K562 (cell line): ENCODE measurements around the gene MYB. TPM values are rescaled to one million over a fixed set of nuclear protein-coding genes. Genes with fewer than 3 reads are reported as not detected.

ENCODE experiments used
- CHCHD3 ChIP-seq: fragments of 250-450 bp; sonication (Bioruptor Pico); IDR thresholded peaks from 2 replicates; pipeline ENCODE4 v2.1.2; 2022; ENCODE audit warnings: mild to moderate bottlenecking
- CREBBP ChIP-seq: IDR thresholded peaks from one replicate; pipeline ENCODE4 v1.6.1; 2012; ENCODE audit warnings: low read depth, mild to moderate bottlenecking, control low read depth, inconsistent platforms, low read length
- CSDE1 ChIP-seq, 2 experiments: fragments of 450-650 bp; IDR thresholded peaks; 2 replicates each; pipeline ENCODE4 v1.6.1; 2016; ENCODE audit warnings: mild to moderate bottlenecking in 1 of 2
- DNMT1 ChIP-seq: fragments of 450-650 bp; IDR thresholded peaks from 2 replicates; pipeline ENCODE4 v1.6.1; 2016; ENCODE audit warnings: antibody characterized with exemption, mild to moderate bottlenecking
- ELF4 ChIP-seq: fragments of 450-650 bp; formaldehyde crosslinking; IDR thresholded peaks from 2 replicates; pipeline ENCODE4 v1.4.0; 2022; ENCODE audit warnings: missing genetic modification characterization
- ETV1 ChIP-seq: fragments of 450-650 bp; conservative IDR thresholded peaks from 2 replicates; pipeline ENCODE4 v1.6.1; 2016; ENCODE audit warnings: missing genetic modification characterization, control low read depth, low read depth, missing compliant biosample characterization
- GABPA ChIP-seq: fragments of 200-800 bp; sonication (Bioruptor generic); conservative IDR thresholded peaks from 2 replicates; pipeline ENCODE4 v1.6.1; 2016; ENCODE audit warnings: low read depth, missing genetic modification characterization, missing compliant biosample characterization
- GATAD2A ChIP-seq: fragments of 450-650 bp; IDR thresholded peaks from 2 replicates; pipeline ENCODE4 v1.6.1; 2017
- HDAC1 ChIP-seq, 2 experiments: fragments of 450-650 bp; IDR thresholded peaks; 2 replicates each; pipeline ENCODE4 v1.6.1; 2016 to 2017; ENCODE audit warnings: inconsistent platforms in 1 of 2, mild to moderate bottlenecking in 1 of 2, moderate library complexity in 1 of 2
- HDGF ChIP-seq: fragments of 450-650 bp; IDR thresholded peaks from 2 replicates; pipeline ENCODE4 v1.6.1; 2016
- HNRNPH1 ChIP-seq: fragments of 200-400 bp; formaldehyde crosslinking; optimal IDR thresholded peaks from 2 replicates; pipeline ENCODE3; 2017; ENCODE audit warnings: low read depth, mild to moderate bottlenecking, low read length, moderate library complexity
- POLR2A ChIP-seq: fragments of 450-650 bp; conservative IDR thresholded peaks from 2 replicates; pipeline ENCODE4 v1.6.1; 2016
- POLR2AphosphoS5 ChIP-seq: IDR thresholded peaks from 2 replicates; pipeline ENCODE4 v1.6.1; 2011; ENCODE audit warnings: mild to moderate bottlenecking, low read depth, low read length, moderate library complexity; ENCODE audit not compliant: control insufficient read depth, insufficient read depth
- RBM39 ChIP-seq: fragments of 200-400 bp; formaldehyde crosslinking; optimal IDR thresholded peaks from 2 replicates; pipeline ENCODE3; 2018; ENCODE audit warnings: low read depth, low read length
- SMAD3 ChIP-seq: fragments of 450-650 bp; formaldehyde crosslinking; conservative IDR thresholded peaks from 2 replicates; pipeline ENCODE4 v1.4.0; 2020; ENCODE audit warnings: mild to moderate bottlenecking
- SP1 ChIP-seq: sonication (generic); formaldehyde crosslinking; IDR thresholded peaks from 2 replicates; pipeline ENCODE4 v1.8.1; 2022; ENCODE audit warnings: mild to moderate bottlenecking, missing genetic modification reagents
- ZC3H4 ChIP-seq: sonication (generic); formaldehyde crosslinking; IDR thresholded peaks from 2 replicates; pipeline ENCODE4 v1.9.0; 2021; ENCODE audit warnings: missing genetic modification reagents, borderline replicate concordance
- ZNF224 ChIP-seq: sonication (generic); formaldehyde crosslinking; IDR thresholded peaks from 2 replicates; pipeline ENCODE4 v1.8.0; 2022; ENCODE audit warnings: mild to moderate bottlenecking, missing genetic modification reagents
- ZNF707 ChIP-seq: fragments of 250-450 bp; sonication (Bioruptor Pico); conservative IDR thresholded peaks from 2 replicates; pipeline ENCODE4 v1.8.0; 2022; ENCODE audit warnings: inconsistent platforms, mild to moderate bottlenecking, moderate library complexity
- ZNF76 ChIP-seq: fragments of 250-450 bp; sonication (Bioruptor Pico); IDR thresholded peaks from 2 replicates; pipeline ENCODE4 v1.4.0; 2020; ENCODE audit warnings: mild to moderate bottlenecking, moderate library complexity, borderline replicate concordance
- polyA plus RNA-seq, 8 experiments: library from polyadenylated mRNA; depleted of rRNA in 4 of 8; stranded (reverse) in 5 of 8; unstranded in 3 of 8; fragments of >200 nt; fragmentation: Nextera tagmentation in 2 of 8; fragmentation: Illumina TruSeq in 1 of 8; extraction: Ambion mirVana in 2 of 8; extraction: Trizol in 1 of 8; gene quantifications; 2 replicates each; pipeline versions ENCODE4 v1.2.1 to v1.2.3, GENCODE V29; 2011 to 2014; ENCODE audit warnings: inconsistent platforms in 1 of 8, missing spikeins in 1 of 8
- total RNA-seq, 7 experiments: library from RNA; depleted of rRNA in 6 of 7; stranded (reverse); fragments of >200 nt in 6 of 7; fragmentation: Illumina TruSeq in 2 of 7; extraction: Trizol in 2 of 7; gene quantifications; 2 replicates each; pipeline versions ENCODE4 v1.2.1 to v1.2.3, GENCODE V29; 2011 to 2021; ENCODE audit warnings: low replicate concordance in 1 of 7
- TF ChIP-seq, protein P1 (sequence below): fragments of 450-650 bp; IDR thresholded peaks from 2 replicates; pipeline ENCODE4 v1.6.1; 2016; ENCODE audit warnings: missing biosample characterization, missing genetic modification characterization
- TF ChIP-seq, protein P2 (sequence below): fragments of 250-450 bp; sonication (Bioruptor Pico); IDR thresholded peaks from 2 replicates; pipeline ENCODE4 v1.4.0; 2020
- TF ChIP-seq, protein P3 (sequence below): sonication (generic); formaldehyde crosslinking; IDR thresholded peaks from 2 replicates; pipeline ENCODE4 v1.5.0; 2020; ENCODE audit warnings: missing genetic modification reagents

The MYB gene
- total and polyA plus RNA-seq, 9 of the 15 experiments (the other 6 are each of a cell fraction or from before 2014, with no cell fraction given), result 35.8 to 218 (median 140) TPM

DNA sequence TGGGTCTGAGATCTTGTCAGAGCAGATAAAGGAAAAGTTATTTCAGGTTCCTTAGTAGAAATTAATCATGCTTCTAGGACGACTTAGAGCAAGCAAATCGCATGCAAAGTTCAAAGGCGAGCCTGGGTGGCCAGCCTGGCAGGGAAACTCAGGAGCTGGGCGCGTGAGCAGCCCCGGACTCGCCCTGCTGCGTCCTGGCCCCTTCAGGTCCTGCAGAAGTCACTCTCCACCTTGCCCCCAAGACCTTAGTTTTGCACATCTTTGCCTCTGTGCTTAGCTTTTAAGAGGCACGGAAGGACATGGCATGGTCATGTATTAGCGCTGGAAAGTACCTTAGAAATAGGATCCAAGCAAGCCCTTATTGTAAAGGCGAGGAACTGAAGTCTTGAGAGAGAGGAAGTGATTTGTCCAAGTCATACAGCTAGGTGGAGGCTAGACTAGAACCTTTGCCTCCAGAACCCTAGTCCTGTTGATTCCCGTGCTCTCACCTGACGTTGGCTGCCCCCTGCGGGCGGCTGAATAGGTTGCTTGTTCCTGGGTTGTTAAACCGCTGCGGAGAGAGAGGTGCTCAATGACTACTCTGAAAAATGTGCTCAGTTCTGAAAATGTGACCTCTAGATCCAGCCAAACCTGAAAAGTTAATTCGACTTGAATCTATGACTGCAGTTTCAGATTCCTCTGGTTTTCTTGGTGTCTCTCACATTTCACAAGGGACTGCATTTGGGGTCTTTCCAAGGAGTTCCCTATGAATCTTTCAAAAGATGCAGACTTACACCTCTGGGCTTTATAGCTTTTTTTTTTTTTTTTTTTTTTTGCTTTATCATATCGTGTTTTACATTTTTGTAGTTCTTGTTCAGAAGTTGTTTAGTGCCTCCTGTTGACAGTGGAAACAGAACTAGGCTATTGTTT, 2.7 kb downstream of the MYB start (continued):
- TF ChIP-seq POLR2A, result no peak
- TF ChIP-seq SP1 (CRISPR knock-in tag), result no peak; the same call in none of the 2 replicates
- no peak for TF ChIP-seq DNMT1
- no peak for TF ChIP-seq CHCHD3 (CRISPR knock-in tag)
- no peak for TF ChIP-seq HNRNPH1
- TF ChIP-seq RBM39, result no peak
- TF ChIP-seq, protein P1, sequence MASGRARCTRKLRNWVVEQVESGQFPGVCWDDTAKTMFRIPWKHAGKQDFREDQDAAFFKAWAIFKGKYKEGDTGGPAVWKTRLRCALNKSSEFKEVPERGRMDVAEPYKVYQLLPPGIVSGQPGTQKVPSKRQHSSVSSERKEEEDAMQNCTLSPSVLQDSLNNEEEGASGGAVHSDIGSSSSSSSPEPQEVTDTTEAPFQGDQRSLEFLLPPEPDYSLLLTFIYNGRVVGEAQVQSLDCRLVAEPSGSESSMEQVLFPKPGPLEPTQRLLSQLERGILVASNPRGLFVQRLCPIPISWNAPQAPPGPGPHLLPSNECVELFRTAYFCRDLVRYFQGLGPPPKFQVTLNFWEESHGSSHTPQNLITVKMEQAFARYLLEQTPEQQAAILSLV, result no peak
- no peak for TF ChIP-seq ZNF76 (CRISPR knock-in tag)
- peak; percentile 38; the same call in 1 of the 2 replicates for TF ChIP-seq POLR2AphosphoS5
- TF ChIP-seq ELF4 (CRISPR knock-in tag), result no peak
- 0 out of 2 replicates have a peak, but pooled peaks have one; percentile 20 for TF ChIP-seq ETV1 (tag)
- TF ChIP-seq ZNF224 (CRISPR knock-in tag), result no peak
- TF ChIP-seq CSDE1 (IDR thresholded peaks at IDR 0.05), result no peak
- TF ChIP-seq, protein P2, sequence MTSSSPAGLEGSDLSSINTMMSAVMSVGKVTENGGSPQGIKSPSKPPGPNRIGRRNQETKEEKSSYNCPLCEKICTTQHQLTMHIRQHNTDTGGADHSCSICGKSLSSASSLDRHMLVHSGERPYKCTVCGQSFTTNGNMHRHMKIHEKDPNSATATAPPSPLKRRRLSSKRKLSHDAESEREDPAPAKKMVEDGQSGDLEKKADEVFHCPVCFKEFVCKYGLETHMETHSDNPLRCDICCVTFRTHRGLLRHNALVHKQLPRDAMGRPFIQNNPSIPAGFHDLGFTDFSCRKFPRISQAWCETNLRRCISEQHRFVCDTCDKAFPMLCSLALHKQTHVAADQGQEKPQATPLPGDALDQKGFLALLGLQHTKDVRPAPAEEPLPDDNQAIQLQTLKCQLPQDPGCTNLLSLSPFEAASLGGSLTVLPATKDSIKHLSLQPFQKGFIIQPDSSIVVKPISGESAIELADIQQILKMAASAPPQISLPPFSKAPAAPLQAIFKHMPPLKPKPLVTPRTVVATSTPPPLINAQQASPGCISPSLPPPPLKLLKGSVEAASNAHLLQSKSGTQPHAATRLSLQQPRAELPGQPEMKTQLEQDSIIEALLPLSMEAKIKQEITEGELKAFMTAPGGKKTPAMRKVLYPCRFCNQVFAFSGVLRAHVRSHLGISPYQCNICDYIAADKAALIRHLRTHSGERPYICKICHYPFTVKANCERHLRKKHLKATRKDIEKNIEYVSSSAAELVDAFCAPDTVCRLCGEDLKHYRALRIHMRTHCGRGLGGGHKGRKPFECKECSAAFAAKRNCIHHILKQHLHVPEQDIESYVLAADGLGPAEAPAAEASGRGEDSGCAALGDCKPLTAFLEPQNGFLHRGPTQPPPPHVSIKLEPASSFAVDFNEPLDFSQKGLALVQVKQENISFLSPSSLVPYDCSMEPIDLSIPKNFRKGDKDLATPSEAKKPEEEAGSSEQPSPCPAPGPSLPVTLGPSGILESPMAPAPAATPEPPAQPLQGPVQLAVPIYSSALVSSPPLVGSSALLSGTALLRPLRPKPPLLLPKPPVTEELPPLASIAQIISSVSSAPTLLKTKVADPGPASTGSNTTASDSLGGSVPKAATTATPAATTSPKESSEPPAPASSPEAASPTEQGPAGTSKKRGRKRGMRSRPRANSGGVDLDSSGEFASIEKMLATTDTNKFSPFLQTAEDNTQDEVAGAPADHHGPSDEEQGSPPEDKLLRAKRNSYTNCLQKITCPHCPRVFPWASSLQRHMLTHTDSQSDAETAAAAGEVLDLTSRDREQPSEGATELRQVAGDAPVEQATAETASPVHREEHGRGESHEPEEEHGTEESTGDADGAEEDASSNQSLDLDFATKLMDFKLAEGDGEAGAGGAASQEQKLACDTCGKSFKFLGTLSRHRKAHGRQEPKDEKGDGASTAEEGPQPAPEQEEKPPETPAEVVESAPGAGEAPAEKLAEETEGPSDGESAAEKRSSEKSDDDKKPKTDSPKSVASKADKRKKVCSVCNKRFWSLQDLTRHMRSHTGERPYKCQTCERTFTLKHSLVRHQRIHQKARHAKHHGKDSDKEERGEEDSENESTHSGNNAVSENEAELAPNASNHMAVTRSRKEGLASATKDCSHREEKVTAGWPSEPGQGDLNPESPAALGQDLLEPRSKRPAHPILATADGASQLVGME (CRISPR knock-in tag), result no peak
- TF ChIP-seq, protein P3, sequence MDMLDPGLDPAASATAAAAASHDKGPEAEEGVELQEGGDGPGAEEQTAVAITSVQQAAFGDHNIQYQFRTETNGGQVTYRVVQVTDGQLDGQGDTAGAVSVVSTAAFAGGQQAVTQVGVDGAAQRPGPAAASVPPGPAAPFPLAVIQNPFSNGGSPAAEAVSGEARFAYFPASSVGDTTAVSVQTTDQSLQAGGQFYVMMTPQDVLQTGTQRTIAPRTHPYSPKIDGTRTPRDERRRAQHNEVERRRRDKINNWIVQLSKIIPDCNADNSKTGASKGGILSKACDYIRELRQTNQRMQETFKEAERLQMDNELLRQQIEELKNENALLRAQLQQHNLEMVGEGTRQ (CRISPR knock-in tag), result no peak
- no peak for TF ChIP-seq GABPA (tag)
- no peak for TF ChIP-seq SMAD3 (CRISPR knock-in tag)
- no peak for TF ChIP-seq ZC3H4 (CRISPR knock-in tag)
- TF ChIP-seq GATAD2A, result no peak
- TF ChIP-seq ZNF707 (CRISPR knock-in tag), result no peak
- no peak for TF ChIP-seq CREBBP
- TF ChIP-seq HDAC1 (IDR thresholded peaks at IDR 0.05), result no peak; a peak in 1 of 4 replicates
- no peak for TF ChIP-seq HDGF
